SH-SY5Y (cell line): Measurements from ENCODE around the gene PRR12.

Source experiments
- GATA2 ChIP-seq: IDR thresholded peaks from 2 replicates; pipeline ENCODE4 v1.6.1; 2011; ENCODE audit warnings: mild to moderate bottlenecking, low read depth, low read length
- GATA3 ChIP-seq: IDR thresholded peaks from 2 replicates; pipeline ENCODE4 v1.6.1; 2011; ENCODE audit warnings: low read depth, mild to moderate bottlenecking, low read length, moderate library complexity

Gene PRR12

DNA sequence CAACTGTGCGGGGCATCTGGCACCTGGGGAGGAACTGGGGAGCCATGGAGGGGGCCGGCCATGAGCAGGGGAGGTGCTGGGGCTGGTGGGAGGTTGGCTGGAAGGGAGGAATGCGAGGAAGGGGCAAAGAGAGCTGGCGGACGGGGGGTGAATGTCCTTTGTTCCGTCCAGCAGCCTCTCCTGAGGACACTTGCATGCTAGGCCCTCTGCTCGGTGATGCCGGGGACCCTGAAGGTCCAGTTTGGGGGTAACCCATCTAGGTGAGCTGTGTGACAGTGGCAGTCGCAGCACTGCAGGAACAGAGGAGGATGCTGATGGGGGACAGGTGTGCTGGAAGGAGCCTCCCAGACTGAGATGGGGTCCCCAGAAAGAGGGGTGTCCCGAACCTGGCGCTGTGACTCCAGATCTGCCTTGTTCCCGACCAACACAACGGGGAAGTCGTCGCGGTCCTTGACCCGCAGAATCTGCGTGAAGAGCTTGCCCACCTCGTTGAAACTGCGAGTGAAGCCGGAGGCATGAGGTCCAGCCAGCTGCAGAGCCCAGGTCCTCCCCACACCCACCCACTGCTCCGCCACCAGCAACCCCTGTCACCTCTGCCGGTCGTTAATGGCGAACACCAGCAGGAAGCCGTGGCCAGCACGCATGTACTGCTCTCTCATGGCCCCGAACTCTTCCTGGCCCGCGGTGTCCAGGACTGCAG lies 45.4 kb downstream of the PRR12 start:
- TF ChIP-seq GATA2 (no peak), GATA3 (no peak)

DNA sequence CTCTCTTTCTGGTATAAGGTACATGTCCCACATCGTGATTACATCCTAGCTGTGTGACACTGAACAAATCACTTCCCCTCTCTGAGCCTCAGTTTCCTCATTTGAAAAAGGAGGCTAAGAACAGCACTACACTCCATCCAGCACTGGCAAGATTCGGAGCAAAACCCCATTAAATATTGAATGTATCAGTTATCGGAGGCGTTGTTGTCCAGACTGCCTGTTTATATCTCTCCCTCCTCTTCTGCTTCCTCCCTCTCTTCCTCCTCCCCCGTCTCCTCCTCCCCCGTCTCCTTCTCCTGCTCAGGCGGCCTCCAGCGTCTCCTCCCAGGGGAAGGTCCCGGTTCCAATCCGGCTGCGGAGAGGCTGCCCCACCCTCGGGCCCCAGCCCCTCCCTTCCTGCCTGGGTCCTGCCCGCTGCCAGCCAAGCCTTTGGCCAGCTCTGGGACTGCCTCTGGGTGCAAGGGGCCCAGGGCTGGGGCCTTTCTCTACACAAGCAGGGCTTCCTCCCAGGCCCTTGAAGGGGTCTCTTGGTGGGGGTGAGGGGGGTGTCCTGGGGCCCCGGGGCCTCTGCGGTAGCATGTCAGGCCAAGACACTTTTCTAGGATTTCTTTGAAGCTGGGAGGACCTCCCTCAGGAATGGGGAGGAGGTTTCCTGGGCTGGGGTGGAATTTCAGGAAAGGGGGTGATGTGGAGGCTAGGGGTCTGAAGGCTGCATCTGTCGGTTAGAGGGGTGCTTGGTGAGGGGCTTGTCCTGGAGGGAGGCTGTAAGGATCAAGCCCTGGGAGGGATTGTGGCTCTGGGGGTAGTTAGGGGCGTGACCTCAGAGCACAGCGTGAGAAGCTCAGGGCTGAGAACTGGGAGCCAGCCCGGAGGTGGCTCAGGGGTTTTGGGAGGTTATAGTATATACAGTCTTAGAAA lies 47.1 kb downstream of the PRR12 start:
- TF ChIP-seq GATA3 (no peak), GATA2 (no peak)

DNA sequence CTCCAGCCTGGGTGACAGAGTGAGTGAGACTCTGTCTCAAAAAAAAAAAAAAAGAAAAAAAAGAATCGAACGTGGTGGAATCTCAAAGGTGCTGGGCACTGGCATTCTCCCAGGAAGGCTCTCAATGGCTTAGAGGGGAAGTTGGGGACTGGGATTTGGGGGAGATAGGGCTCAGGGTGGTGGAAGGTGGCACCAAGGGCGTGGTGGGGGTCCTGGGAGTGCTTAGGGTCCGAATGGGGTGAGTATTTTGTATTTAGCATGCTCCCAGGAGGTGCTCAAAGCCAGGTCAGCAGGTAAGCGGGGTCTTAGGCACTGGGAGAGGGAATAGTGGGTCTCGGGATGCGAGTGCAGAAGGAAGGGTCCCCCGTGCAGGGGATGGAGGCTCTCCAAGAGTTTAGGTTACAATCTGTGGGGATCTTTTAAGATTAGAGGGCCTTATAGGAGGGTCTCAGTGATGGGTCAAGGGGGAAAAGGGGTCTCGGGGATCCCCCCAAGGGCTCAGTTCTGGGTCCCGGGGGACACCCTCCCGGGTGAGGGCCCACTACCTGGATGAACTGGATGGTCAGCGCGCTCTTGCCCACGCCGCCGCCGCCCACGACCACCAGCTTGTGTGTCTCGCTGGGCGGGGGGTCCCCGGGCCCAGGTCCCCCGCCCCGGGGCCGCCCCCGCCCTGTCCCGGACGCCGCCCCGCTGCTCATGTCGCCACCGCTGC lies 48.6 kb downstream of the PRR12 start:
- TF ChIP-seq GATA3 = no peak
- TF ChIP-seq GATA2 = no peak

DNA sequence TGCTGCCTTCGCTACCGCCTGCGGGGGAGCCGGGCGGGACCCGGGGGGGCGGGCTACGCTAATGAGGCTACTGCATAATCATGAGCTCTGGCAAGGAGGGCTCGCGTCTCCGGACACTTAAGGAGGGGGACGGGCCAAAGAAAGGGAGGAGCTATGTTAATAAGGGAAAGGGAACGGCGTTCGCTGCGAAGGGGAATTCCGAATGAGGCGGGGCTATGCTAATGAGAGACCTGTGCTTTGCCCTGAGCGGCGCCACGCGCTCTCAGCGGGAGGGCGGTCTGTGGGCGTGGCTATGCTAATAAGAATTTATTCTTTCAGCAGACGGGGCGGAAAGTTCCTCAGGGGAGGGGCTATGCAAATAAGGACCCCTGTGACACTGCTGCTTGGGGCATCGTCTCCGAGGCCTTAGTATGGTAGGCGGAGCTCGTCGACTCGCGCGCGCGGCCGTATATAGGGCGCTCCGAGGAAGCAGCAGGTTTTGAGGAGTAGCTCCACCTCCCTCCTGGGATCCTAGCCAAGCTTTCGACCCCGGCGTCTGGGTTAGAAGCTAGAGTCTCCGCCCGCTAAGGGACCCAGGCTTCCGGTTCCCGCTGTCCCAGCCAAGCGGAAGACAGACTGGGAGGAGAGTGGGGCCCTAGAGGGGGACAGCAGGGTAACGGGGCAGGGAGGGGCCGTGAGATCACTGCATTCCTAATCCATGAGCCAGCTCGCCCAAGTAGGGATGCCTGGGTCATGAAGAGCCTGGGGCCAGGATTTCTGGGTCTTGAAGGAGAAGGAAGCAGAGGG lies 49.3 kb downstream of the PRR12 start, which contains the start of gene RRAS:
RRAS (minus strand) TSS at position 31 of the 786 bp plus-strand sequence. CDS start 45 bp downstream, outside the sequence.
- no peak for TF ChIP-seq GATA2
- no peak for TF ChIP-seq GATA3

DNA sequence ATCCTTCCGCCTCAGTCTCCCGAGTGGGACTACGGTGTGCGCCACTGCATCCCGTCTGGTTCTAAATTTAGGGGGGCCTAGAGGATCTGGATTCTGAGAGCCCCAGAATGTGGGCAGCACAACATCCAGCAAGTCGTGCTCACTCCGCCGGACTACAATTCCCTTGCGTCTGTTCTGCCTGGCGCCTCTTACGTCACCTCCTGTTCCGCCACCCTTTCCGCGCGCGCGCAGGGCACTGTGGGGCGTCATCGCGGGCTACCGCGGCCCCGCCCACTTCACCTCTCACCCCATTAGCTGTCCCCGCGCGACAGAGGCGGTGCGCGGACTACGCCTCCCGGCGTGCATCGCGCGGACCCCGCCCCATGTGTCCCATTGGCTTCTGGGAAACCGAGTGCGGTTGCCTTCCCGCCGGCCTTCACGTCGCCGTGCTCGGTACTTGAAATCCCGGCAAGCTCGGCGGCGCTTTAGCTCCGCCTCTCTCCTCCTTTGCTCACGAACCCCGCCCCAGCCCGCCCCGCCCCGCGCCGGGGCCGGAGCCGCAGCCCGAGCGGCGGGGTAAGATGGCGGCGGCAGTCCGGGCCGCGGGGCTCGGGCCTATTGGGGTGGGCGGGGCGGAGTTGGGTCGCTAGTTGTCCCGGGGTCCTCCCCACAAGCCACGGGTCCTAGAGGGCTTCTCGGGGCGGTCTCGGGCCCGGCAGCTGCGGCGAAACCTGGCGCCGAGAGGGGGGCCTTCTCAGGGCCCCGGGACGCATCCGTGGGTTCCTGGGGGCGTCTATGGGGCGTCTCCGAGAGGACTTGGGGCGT lies 50.9 kb downstream of the PRR12 start, which contains the start of gene SCAF1:
SCAF1 (plus strand) TSS at position 522 of the 804 bp plus-strand sequence. CDS start 2,818 bp downstream, outside the sequence.
- TF ChIP-seq GATA2 = no peak

DNA sequence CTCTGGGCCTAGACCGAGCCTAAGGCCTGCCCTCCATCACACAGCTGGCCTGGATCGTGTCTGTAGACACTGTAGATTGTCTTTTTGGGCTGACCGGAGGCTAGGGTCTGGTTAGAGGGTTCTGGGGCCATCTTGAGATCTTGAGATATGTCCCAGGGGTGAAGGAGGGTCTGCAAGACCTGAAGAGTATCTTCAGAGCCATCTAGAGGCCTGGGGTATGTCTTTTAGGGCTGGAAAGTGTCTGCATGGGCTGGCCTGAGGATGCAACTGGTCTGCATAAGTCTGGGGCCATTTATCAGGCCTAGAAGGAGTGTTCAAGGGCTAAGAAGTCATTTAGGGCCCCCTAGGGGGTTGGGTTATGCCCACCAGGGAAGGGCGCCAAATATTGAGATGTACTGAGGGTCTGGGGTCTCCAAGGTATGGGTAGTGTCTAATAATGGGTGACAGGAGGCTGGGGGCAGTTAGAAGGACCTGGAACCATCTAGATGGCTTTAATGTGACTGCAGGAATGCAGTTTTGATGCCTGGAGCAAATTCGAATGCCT lies 51.6 kb downstream of the PRR12 start:
- peak; percentile 75 for TF ChIP-seq GATA2
- TF ChIP-seq GATA3 = no peak

DNA sequence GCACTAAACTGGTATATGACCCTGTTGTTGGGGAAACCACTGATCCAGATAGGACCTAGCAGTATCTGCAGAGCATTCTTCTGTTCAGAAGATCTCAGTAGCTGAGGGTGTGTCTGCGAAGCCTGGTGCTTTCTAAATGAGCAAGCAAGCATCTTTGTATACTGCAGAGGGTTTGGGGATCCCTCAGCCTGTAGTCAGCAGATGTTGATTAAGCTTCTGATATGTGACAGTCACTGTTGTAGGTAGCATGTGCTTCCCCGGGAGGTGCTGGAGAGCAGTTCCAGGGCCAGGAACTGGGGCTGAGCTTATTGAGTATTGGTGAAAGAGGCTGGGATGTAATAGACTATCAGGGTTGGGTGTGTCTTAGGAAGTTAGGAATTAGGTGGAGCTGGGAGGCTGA lies 52.5 kb downstream of the PRR12 start:
- no peak for TF ChIP-seq GATA3
- TF ChIP-seq GATA2 = no peak

DNA sequence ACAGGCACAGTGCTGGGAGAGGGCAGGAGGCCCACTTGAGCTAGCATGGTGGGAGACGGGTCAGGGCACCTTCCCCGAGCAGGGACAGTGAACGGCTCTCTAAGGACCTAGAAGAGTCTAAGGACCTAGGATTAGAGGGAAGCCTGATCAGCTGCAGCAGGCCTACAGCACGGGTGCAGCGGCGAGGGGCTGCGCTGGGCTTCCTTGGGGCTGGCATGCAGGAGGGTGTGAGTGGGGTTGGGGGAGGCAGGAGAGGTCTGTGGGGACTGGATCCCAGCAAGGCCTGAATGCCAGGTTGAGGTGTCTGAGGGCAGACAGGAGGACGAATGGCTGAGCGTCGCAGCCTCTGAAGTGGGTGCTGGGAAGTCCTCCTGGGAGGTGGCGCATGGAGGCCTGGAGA lies 54.6 kb downstream of the PRR12 start:
- TF ChIP-seq GATA3 (no peak), GATA2 (no peak)

DNA sequence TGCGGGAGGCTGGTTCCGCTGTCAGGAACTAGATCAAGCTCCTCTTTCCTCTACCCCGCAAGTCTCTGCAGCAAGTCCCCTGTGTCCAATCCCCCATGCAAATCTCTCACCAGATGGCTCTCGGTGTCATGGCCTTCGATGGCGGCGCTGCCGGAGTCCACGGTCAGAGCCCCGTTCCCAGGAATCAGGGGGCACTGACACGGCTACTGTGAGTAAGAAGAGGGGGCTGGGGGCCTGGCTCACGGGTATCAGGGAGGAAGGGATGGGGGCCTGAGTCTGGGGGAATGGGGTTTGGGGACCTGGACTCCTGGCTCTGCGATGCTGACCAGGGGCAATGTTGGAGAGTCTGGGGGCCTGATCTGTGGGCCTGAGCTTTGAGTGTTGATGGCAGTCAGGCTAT lies 55.0 kb downstream of the PRR12 start:
- TF ChIP-seq GATA2 (no peak), GATA3 (no peak)

DNA sequence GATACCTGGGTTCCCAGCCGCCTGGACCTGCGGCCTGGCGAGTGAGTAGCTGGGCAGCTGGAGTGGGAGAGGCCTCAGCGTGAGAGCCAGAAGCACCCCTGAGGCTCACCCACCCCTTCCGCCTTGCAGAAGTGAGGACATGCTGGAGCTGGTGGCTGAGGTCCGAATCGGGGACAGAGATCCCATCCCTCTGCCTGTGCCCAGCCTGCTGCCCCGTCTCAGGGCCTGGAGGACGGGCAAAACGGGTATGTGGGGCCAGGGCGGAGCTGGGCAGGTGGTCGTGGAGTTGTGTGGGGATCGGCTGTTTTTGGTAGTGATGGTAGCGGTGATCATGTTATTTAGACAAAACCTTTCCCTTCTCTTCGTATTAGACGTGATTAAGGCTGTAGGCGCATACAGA lies 55.6 kb downstream of the PRR12 start:
- TF ChIP-seq GATA3 = no peak
- TF ChIP-seq GATA2 = no peak

DNA sequence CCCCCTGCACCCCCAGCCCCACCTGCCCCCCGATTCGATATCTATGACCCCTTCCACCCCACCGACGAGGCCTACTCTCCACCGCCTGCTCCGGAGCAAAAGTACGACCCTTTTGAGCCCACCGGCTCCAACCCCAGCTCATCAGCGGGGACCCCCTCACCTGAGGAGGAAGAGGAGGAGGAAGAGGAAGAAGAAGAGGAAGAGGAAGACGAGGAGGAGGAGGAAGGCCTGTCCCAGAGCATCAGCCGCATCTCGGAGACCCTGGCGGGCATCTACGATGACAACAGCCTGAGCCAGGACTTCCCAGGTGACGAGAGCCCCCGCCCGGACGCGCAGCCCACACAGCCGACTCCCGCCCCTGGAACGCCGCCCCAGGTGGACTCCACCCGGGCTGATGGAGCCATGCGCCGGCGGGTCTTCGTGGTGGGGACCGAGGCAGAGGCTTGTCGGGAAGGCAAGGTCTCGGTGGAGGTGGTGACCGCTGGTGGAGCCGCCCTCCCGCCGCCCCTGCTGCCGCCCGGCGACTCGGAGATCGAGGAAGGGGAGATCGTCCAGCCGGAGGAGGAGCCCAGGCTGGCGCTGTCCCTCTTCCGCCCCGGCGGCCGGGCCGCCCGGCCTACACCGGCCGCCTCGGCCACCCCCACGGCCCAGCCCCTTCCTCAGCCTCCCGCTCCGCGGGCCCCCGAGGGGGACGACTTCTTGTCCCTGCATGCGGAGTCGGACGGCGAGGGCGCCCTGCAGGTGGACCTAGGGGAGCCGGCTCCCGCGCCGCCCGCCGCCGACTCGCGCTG lies 60.2 kb downstream of the PRR12 start:
- no peak for TF ChIP-seq GATA2
- no peak for TF ChIP-seq GATA3
